Transverse colon (tissue), 4 donors: Measurements from ENCODE around the gene ARHGAP24.

Source experiments
- POLR2A ChIP-seq: fragments of 450-650 bp; IDR thresholded peaks from one replicate; pipeline ENCODE4 v1.6.1; 2016; ENCODE audit warnings: antibody characterized with exemption, mild to moderate bottlenecking, moderate library complexity
- POLR2AphosphoS5 ChIP-seq, 3 donors: sonication (generic); formaldehyde crosslinking; IDR thresholded peaks; one replicate each; pipeline ENCODE4 v1.6.1; 2016; ENCODE audit warnings: antibody characterized with exemption in 3 of 3
- TF ChIP-seq, protein P1 (sequence below), 5 experiments: fragments of 200-600 bp in 3 of 5; fragments of 450-650 bp in 2 of 5; sonication (generic) in 3 of 5; IDR thresholded peaks; 1 replicate in 2 of 5; 2 replicates in 3 of 5; pipeline ENCODE4 v1.5.1; 2016 to 2017; ENCODE audit warnings: antibody characterized with exemption in 5 of 5, inconsistent platforms in 3 of 5, mild to moderate bottlenecking in 2 of 5, moderate library complexity in 1 of 5

DNA sequence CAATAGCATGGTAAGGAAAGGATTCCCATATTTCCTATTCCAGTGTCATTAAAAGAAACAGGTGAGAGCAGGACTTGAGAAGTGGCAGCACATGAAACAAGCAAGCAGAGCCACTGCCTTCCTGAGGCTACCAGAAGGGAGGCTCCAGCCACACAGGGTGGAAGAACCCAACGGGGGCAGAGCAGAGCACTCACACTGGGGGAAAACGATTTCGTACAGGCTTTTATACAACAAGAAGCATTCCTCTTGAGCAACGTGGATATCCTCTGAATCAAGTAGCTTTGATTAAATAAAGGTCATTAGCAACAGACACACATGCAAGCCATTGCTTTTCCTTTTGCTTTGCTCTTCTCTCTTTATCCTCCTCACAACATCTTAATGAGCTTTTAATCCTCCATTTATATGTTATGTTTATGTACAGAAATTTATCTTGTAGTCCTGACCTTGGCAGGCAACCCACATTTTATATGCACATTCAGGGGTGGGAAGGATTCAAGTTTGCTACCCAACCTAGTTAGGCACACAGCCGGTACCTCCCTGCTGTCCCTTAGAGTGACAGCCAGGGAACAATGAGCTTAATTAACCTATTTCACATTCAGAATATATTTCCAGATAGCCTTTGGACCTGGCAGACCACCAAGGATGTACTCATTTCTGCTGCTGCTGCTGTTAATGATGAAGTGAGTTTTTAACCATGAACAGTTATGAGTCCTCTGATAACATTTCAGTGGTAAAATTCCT, 202.1 kb downstream of the ARHGAP24 start:
- TF ChIP-seq, protein P1, sequence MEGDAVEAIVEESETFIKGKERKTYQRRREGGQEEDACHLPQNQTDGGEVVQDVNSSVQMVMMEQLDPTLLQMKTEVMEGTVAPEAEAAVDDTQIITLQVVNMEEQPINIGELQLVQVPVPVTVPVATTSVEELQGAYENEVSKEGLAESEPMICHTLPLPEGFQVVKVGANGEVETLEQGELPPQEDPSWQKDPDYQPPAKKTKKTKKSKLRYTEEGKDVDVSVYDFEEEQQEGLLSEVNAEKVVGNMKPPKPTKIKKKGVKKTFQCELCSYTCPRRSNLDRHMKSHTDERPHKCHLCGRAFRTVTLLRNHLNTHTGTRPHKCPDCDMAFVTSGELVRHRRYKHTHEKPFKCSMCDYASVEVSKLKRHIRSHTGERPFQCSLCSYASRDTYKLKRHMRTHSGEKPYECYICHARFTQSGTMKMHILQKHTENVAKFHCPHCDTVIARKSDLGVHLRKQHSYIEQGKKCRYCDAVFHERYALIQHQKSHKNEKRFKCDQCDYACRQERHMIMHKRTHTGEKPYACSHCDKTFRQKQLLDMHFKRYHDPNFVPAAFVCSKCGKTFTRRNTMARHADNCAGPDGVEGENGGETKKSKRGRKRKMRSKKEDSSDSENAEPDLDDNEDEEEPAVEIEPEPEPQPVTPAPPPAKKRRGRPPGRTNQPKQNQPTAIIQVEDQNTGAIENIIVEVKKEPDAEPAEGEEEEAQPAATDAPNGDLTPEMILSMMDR (IDR thresholded peaks at IDR 0.05): no peak
- TF ChIP-seq POLR2A (no peak), POLR2AphosphoS5 (IDR thresholded peaks at IDR 0.05) (no peak)
